NCI-H524 treated with DMSO at 0.1 percent for 48 hours (cell line): Measurements from ENCODE around the gene CASP4.
"Not testable (repeated sequence)": the region's sequence is repeated elsewhere in the genome, so short reads cannot be mapped to it uniquely, and the experiment has no call there.

Experiments
- DNase-seq: peaks from one replicate; lab custom pipeline; 2025; lab: John Stamatoyannopoulos, UW

Gene CASP4

GRCh38 chr11:104956528-104956927 is 11.8 kb downstream of the CASP4 start:
- DNase-seq, result no peak

GRCh38 chr11:104946907-104947306 is 21.5 kb downstream of the CASP4 start:
- DNase-seq, result no peak

- no peak for DNase-seq
Observed at GRCh38 chr11:104944076-104944475, 24.3 kb downstream of the CASP4 start.

- no peak for DNase-seq
Observed at GRCh38 chr11:104943561-104943960, 24.8 kb downstream of the CASP4 start.

DNA sequence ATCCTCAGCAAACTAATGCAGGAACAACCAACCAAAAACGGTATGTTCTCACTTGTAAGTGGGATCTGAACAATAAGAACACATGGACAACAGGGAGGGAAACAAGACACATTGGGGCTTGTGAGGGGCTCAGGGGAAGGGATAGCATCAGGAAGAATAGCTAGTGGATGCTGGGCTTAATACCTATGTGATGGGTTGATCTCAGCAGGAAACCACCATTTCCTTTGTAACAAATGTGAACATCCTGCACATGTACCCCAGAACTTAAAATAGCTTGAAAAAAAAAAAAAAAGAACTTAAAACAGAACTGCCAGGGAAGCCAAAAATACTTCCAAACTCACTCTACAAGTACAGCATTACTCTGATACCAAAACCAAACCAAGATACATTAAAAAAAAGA is 33.8 kb downstream of the CASP4 start:
- no peak for DNase-seq

DNA sequence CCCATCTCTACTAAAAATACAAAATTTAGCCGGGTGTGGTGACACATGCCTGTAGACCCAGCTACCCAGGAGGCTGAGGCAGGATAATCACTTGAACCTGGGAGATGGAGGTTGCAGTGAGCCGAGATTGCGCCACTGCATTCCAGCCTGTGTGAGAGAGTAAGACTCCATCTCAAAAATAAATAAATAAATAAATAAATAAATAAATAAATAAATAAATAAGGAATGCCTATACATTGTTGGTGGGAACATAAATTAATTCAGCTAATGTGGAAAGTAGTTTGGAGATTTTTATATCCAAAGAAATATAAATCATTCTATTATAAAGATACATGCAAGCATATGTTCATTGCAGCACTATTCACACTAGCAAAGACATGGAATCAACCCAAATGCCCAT is 34.3 kb downstream of the CASP4 start:
- not testable (repeated sequence) for DNase-seq

DNA sequence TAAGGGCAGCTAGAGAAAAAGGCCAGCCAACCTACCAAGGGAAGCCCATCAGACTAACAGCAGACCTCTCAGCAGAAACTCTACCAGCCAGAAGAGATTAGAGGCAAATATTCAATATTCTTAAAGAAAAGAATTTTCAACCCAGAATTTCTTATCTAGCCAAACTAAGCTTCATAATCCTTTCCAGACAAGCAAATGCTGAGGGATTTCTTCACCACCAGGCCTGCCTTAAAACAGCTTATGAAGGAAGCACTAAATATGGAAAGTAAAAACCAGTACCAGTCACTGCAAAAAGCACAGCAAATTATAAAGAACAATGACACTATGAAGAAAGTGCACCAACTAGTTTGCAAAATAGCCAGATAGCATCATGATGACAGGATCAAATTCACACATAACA is 39.6 kb downstream of the CASP4 start:
- no peak for DNase-seq

- no peak for DNase-seq
Observed at GRCh38 chr11:104926771-104927611, 41.4 kb downstream of the CASP4 start.

- no peak for DNase-seq
Observed at GRCh38 chr11:104925850-104926249, 42.5 kb downstream of the CASP4 start.

DNA sequence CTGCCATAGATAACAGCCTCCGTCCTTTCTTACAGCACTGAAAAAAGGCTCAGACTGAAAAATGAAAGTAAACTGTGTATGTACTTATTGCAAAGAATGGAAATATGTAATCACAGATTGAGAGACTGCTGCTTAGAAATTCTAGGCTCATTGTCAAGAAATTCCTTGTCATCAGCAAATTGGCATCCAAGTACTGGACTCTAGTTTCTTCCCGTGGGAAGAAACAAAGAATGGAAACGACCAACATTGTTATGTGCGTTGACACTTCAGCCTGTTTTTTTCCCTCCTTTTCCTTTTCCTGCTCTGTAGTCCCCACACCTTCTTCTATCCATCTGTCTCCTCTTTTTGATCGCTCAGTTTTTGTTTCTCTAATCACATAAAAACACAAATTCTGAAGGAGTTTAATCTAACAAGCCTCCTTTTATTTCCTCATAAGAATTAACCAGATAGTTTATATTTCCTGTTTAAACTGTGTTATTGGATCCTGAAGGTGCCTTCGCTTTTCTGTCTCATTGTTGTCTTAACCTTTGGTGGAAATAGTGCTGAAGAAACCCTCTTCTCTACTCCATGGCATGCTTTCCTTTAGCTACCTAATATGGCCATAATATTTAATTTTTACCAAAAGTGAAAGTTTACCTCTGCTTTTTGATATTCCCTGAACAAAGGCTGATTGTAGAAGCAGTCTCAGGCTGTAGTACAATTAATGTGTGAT is 50.1 kb downstream of the CASP4 start:
- no peak for DNase-seq

DNA sequence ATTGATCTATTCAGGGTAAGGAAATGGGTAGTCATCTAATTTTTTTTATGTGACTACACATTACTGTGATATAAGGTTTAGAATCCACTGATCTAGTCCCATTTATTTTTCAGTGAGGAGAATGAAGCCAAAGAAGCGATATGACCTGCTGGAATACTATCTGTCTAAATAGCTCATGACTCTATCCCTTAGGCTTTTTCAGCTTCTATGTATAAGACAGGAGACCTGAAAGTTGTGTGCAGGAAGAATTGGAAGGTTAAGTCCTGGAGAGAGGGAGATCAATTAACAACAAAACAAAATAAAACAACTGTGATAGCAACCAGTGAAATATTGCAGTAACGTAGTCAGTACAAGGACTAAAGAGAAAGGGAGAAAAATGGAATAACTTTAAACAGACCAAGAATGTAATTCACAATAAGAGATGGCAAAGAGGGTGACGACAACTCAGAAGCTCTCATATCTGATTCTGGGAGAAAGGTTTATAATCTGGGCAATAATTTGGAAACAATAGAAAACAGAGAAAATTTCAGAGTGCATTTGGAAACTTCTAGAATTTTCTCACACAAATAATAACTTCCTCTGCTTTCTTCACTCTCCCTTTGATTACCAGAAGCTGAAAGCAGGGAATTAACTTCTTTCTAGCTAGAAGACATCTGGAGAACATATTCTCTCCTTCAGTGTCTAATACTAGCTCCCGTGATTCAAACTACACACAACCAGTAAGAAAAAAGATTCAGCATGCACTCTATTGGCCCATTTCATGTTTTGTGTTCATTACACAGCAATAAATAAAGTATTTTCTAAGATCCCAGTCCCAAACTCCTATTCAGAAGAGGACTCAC is 50.9 kb downstream of the CASP4 start:
- no peak for DNase-seq

DNA sequence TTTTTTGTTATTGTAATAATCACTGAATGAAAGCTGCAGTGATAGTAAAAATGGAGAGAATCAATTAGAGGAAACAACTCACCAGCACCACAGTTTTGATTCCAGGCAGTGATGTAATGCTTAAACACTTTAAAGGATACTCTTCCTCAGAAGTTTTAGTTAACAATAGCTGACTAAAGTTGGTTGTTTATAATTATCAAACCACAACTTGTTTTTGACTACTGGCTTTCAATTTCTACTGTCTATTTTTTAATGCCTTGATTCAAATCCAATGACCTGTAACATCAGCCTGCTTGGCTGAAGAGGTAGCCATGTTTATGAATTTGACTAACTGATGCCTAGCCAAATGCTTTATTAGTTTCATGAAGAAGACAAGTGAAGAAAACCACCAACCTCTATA is 51.9 kb downstream of the CASP4 start:
- no peak for DNase-seq

DNA sequence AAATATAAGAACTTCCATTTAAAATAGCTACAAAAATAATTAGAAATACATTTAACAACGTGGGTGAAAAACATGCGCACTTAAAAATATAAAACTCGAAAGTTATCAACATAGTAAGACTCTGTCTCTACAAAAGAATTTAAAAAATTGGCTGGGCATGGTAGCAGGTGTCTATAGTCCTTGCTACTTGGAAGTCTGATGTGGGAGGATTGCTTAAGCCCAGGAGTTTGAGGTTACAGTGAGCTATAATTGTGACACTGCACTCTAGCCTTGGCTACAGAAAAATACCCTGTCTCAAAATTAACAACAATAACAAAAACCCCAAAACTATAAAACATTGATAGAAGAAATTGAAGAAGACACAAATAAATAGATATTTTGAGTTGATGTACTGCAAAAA is 56.3 kb downstream of the CASP4 start:
- no peak for DNase-seq

DNA sequence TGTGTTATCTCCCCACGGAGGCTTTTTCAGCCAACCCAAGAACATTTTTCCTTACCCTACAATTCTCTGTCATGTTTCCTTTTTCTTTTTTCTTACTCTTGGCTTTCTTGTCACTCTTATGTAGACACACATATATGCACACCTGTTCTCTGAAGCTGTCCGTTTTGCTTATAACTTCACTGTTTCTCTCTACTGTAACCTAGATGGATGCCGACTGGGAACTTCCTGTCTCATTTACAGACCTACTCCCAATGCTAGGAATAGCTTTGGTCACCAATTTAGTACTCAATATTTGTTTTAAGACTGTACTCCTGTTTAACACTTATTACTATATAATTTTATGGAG is 60.2 kb downstream of the CASP4 start:
- DNase-seq, result no peak

DNA sequence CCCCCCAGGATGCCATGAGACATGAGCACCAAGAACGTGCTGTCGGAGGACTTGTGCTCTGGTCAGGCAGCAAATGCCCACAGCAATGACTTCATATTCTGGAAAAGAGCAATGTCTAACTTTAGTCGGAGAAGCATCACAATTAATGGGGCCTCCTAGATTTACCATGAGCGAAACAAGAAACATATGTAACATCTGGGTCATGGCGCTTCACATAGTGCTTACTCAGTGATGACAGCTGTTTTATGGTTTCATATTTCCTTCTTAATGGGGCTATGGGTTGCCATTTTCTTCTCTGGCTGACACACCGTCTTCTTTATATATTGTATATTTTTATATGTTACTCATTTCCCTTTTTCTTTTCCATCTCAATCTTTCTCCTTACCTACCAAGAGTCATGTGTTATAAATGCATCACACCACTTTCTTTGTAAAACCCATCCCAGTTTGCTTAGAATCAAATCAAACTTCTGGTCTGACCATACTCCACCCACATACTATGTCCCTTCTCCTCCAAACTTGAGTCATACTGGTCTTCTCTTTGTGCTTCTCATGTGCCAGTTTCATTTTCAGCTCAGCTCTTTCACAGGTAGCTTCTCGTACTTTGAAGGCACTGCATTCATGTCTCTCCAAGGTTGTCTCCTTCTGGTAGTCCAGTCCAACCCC is 60.7 kb downstream of the CASP4 start:
- DNase-seq, result no peak

DNA sequence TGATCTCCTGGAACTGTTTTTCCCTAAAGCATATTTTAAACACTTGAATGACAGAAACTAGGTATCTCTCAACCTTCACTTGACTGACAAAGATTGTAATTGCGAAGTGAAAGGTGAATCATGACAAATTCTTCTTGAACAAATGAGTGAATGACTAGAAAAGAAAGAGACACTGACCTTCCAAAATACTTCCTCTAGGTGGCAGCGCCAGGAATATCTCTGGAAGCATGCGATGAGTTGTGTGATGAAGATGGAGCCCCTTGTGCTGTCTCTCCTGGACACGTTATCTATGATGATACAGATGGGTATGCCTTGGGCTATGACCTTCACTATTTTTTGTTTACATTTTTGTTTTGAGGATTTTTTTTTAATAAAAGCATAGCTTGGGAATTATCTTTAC is 63.1 kb downstream of the CASP4 start:
- no peak for DNase-seq

DNA sequence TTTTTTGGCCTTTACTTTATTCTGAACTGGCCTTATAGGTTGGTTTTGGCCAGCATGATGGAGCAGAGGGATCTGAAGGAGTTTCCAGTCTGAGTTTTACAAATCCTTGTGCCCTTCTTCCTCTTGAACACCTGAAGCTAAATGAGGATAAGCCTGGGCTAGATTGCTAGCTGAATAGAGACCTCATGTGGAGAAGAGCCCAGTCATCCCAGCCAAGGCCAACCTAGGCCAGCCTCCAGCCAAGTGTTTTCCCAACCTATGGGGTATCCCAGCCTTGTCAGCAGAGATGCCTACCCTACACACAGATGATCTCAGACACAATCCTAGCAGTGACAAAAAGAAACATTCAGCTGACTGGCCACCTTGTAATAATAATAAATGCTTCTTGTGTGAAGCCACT is 69.1 kb downstream of the CASP4 start:
- DNase-seq, result no peak

- DNase-seq, result no peak
Observed at GRCh38 chr11:104898685-104899013, 69.7 kb downstream of the CASP4 start.

GRCh38 chr11:104897891-104898684 is 70.3 kb downstream of the CASP4 start, which contains the start of gene CASP12:
TSS of gene CASP12 (minus strand) at chr11:104898460.
- DNase-seq, result no peak

DNA sequence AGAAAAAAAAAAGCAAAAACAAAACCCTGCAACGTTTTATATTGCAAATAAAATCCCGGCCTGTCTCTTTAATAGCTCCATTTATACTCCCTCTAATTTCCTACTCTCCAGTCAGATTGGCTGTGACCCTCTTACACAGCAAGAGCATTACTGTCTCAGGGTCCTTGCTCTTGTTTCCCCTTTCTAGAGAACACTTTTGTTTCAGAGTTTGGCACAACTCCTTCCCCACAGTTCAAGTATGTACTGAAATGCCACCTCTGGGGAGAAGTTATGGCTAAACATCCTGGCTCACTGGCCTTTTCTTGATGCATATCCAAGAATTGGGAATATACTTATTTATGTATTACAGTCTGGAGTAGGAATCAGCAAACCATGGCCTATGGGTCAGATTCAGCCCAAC is 72.7 kb downstream of the CASP4 start:
- DNase-seq, result no peak

DNA sequence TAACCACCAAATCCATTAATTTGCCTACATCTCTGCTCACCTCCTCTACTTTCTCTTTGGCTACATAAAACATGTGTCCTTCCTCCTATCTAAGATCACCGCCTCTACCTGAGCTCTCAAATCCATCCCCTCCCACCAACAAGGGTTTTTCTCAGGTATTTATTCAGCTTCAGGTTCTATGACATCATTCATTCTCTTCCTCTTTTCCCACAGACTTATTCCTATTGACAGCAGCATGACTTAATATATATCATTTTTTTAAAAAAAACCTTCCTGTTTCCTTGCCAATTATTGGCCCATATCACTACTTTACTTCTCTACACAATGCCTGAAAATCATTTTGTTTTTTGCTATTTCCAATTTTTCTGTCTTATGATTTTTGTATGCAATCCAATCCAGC is 74.5 kb downstream of the CASP4 start:
- no peak for DNase-seq
